ENCODE results near the gene PIF1.

DNA sequence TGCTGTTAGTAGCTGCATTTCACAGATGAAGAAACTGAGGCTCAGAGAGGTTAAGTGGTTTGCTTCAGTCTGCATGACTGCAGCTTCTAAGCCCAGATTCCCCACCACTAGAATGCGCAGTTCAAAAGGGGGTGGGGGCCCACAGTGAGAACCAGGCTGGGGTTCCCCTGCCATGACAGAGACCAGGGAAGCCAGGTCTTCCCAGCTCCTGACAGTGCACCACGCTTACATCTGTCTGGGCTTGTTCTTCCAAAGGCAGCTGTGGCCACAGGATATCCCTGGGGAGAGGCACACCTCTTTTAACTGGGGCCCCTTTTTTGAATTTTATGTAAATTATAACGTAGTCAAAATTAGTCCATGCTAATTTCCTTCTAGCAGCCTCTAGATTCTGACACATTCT, 21.6 kb upstream of the PIF1 start:
- TF ChIP-seq, protein P1, sequence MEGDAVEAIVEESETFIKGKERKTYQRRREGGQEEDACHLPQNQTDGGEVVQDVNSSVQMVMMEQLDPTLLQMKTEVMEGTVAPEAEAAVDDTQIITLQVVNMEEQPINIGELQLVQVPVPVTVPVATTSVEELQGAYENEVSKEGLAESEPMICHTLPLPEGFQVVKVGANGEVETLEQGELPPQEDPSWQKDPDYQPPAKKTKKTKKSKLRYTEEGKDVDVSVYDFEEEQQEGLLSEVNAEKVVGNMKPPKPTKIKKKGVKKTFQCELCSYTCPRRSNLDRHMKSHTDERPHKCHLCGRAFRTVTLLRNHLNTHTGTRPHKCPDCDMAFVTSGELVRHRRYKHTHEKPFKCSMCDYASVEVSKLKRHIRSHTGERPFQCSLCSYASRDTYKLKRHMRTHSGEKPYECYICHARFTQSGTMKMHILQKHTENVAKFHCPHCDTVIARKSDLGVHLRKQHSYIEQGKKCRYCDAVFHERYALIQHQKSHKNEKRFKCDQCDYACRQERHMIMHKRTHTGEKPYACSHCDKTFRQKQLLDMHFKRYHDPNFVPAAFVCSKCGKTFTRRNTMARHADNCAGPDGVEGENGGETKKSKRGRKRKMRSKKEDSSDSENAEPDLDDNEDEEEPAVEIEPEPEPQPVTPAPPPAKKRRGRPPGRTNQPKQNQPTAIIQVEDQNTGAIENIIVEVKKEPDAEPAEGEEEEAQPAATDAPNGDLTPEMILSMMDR (IDR thresholded peaks at IDR 0.05; ENCODE audit: low read depth, low read length) = no peak
- TF ChIP-seq EZH2phosphoT487 (IDR thresholded peaks at IDR 0.05; ENCODE audit: low read depth) = no peak

Measured in OCI-LY3 (cell line).